Esophagus muscularis mucosa (tissue), 3 donors: ENCODE data around the gene FGF12.

Experiments used
- CTCF ChIP-seq, 3 experiments: fragments of 200-600 bp in 2 of 3; fragments of 450-650 bp in 1 of 3; sonication (generic) in 2 of 3; IDR thresholded peaks; one replicate each; pipeline ENCODE4 v1.5.1; 2017 to 2019; ENCODE audit warnings: antibody characterized with exemption in 3 of 3, mild to moderate bottlenecking in 2 of 3, moderate library complexity in 1 of 3
- POLR2AphosphoS5 ChIP-seq, 2 donors: sonication (generic); formaldehyde crosslinking; IDR thresholded peaks; one replicate each; pipeline ENCODE4 v1.6.1; 2017; ENCODE audit warnings: antibody characterized with exemption in 2 of 2

GRCh38 chr3:192419312-192419711 is 308.0 kb downstream of the FGF12 start:
- TF ChIP-seq POLR2AphosphoS5 (IDR thresholded peaks at IDR 0.05) (no peak), CTCF (IDR thresholded peaks at IDR 0.05) (no peak)
